HEK293T (cell line): ENCODE data around the gene LRRC7.

Source experiments
- BHLHE40 ChIP-seq: fragments of 450-650 bp; IDR thresholded peaks from 2 replicates; pipeline ENCODE4 v1.6.1; 2016; ENCODE audit warnings: mild to moderate bottlenecking, moderate library complexity, borderline replicate concordance
- ELF4 ChIP-seq: fragments of 450-650 bp; IDR thresholded peaks from 2 replicates; pipeline ENCODE4 v1.6.1; 2017; ENCODE audit warnings: antibody characterized with exemption
- FOXA1 ChIP-seq: fragments of 450-650 bp; IDR thresholded peaks from 2 replicates; pipeline ENCODE4 v1.6.1; 2016; ENCODE audit warnings: mild to moderate bottlenecking
- FOXK2 ChIP-seq: fragments of 450-650 bp; IDR thresholded peaks from 2 replicates; pipeline ENCODE4 v1.6.1; 2016; ENCODE audit warnings: mild to moderate bottlenecking
- HDGF ChIP-seq: fragments of 450-650 bp; IDR thresholded peaks from 2 replicates; pipeline ENCODE4 v1.6.1; 2017; ENCODE audit warnings: antibody characterized with exemption, borderline replicate concordance
- L3MBTL2 ChIP-seq: fragments of 450-650 bp; conservative IDR thresholded peaks from 2 replicates; pipeline ENCODE4 v1.6.1; 2016; ENCODE audit warnings: mild to moderate bottlenecking
- NFRKB ChIP-seq: fragments of 450-650 bp; IDR thresholded peaks from 2 replicates; pipeline ENCODE4 v1.6.1; 2016; ENCODE audit warnings: mild to moderate bottlenecking, moderate library complexity
- SP1 ChIP-seq: fragments of 450-650 bp; IDR thresholded peaks from 2 replicates; pipeline ENCODE4 v1.6.1; 2017
- SUZ12 ChIP-seq: fragments of 450-650 bp; IDR thresholded peaks from 2 replicates; pipeline ENCODE4 v1.6.1; 2016; ENCODE audit warnings: mild to moderate bottlenecking
- TARDBP ChIP-seq: fragments of 450-650 bp; IDR thresholded peaks from 2 replicates; pipeline ENCODE4 v1.6.1; 2016

DNA sequence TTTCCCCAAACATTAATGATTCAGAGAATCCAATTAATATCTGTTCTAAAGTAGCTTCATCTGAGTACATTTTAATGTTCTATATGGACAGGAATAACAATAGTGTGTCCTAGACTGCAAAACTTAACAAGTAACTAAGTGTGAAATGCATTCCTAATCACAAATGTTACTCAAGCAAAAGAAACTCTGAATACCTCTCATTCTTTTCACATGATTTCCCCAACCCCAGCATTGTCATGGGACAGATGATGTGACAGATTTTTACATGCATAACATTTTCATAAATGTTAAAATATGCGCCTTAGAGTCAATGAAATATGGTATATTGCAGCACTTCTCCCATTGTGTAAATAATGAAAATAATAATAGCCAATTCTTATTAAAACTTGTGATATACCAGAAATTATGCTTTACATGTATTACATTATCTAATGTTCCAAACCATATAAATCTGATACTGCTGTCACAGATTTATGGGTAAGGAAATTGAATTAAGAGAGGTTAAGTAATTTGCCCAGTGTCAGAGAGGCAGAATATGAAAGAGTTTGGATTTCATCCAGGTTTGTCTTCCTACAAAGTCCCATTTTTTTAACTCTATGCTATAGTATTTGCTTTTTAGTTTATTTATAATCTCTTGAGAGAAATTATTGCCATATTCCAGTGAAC lies 269.4 kb downstream of the LRRC7 start:
- TF ChIP-seq FOXA1 (no peak), TARDBP (no peak), BHLHE40 (no peak), HDGF (no peak), SP1 (no peak), ELF4 (no peak), FOXK2 (no peak), NFRKB (no peak), SUZ12 (no peak), L3MBTL2 (no peak)
